HepG2 (cell line): ENCODE measurements around the gene NCBP2. TPM values are rescaled to one million over a fixed set of nuclear protein-coding genes. Genes with fewer than 3 reads are reported as not detected.

Experiments
- ARID2 ChIP-seq: sonication (generic); formaldehyde crosslinking; IDR thresholded peaks from 2 replicates; pipeline ENCODE4 v1.8.1; 2022; ENCODE audit warnings: mild to moderate bottlenecking, missing genetic modification reagents, borderline replicate concordance
- FOXJ3 ChIP-seq: sonication (generic); formaldehyde crosslinking; IDR thresholded peaks from 2 replicates; pipeline ENCODE4 v1.4.0; 2020; ENCODE audit warnings: missing genetic modification reagents, mild to moderate bottlenecking, borderline replicate concordance
- HDAC1 ChIP-seq: sonication (generic); formaldehyde crosslinking; IDR thresholded peaks from 2 replicates; pipeline ENCODE4 v1.5.1; 2020; ENCODE audit warnings: mild to moderate bottlenecking, missing genetic modification reagents
- KDM1A ChIP-seq: IDR thresholded peaks from 2 replicates; pipeline ENCODE4 v1.6.1; 2016; ENCODE audit warnings: missing compliant biosample characterization
- NONO ChIP-seq, 2 experiments: fragments of 450-650 bp in 1 of 2; sonication (generic) in 1 of 2; formaldehyde crosslinking in 1 of 2; IDR thresholded peaks in 1 of 2; conservative IDR thresholded peaks in 1 of 2; 2 replicates each; pipeline versions ENCODE4 v1.6.1 to v1.8.0; 2017 to 2022; ENCODE audit warnings: mild to moderate bottlenecking in 1 of 2, missing genetic modification reagents in 1 of 2, moderate library complexity in 1 of 2
- REL ChIP-seq: sonication (generic); formaldehyde crosslinking; conservative IDR thresholded peaks from 2 replicates; pipeline ENCODE4 v1.8.0; 2022; ENCODE audit warnings: mild to moderate bottlenecking, missing genetic modification reagents, moderate library complexity
- REPIN1 ChIP-seq: sonication (generic); formaldehyde crosslinking; IDR thresholded peaks from 2 replicates; pipeline ENCODE4 v1.8.0; 2022; ENCODE audit warnings: missing genetic modification reagents, low read depth, mild to moderate bottlenecking, borderline replicate concordance
- RORA ChIP-seq: sonication (generic); formaldehyde crosslinking; IDR thresholded peaks from 2 replicates; pipeline ENCODE4 v1.5.0; 2020; ENCODE audit warnings: mild to moderate bottlenecking, missing genetic modification reagents, moderate library complexity
- TCF7L2 ChIP-seq: IDR thresholded peaks from 2 replicates; pipeline ENCODE4 v1.6.1; 2011; ENCODE audit warnings: mild to moderate bottlenecking, low read depth, low read length, moderate library complexity
- TOPORS ChIP-seq: sonication (generic); formaldehyde crosslinking; IDR thresholded peaks from 2 replicates; pipeline ENCODE4 v1.8.0; 2023; ENCODE audit warnings: mild to moderate bottlenecking, missing genetic modification reagents
- ZBTB1 ChIP-seq: sonication (generic); formaldehyde crosslinking; IDR thresholded peaks from 2 replicates; pipeline ENCODE4 v1.4.0; 2020; ENCODE audit warnings: missing genetic modification reagents, borderline replicate concordance
- ZNF124 ChIP-seq: sonication (generic); formaldehyde crosslinking; IDR thresholded peaks from 2 replicates; pipeline ENCODE4 v1.4.0; 2020; ENCODE audit warnings: missing genetic modification reagents
- ZNF441 ChIP-seq: sonication (generic); formaldehyde crosslinking; IDR thresholded peaks from 2 replicates; pipeline ENCODE4 v1.7.0; 2021; ENCODE audit warnings: missing genetic modification reagents, borderline replicate concordance
- ZNF446 ChIP-seq: sonication (generic); formaldehyde crosslinking; IDR thresholded peaks from 2 replicates; pipeline ENCODE4 v1.5.0; 2020; ENCODE audit warnings: mild to moderate bottlenecking, missing genetic modification reagents
- ZNF510 ChIP-seq: sonication (generic); formaldehyde crosslinking; IDR thresholded peaks from 2 replicates; pipeline ENCODE4 v1.4.0; 2020; ENCODE audit warnings: low read depth, mild to moderate bottlenecking, missing genetic modification reagents
- ZNF781 ChIP-seq: sonication (generic); formaldehyde crosslinking; IDR thresholded peaks from 2 replicates; pipeline ENCODE4 v1.5.1; 2020; ENCODE audit warnings: borderline replicate concordance, mild to moderate bottlenecking, missing genetic modification reagents; ENCODE audit errors: not compliant biosample characterization
- polyA plus RNA-seq, 8 experiments: library from polyadenylated mRNA; depleted of rRNA in 3 of 8; stranded (reverse) in 7 of 8; unstranded in 1 of 8; fragments of >200 nt; fragmentation: Illumina TruSeq in 4 of 8; extraction: Trizol in 4 of 8; gene quantifications; 2 replicates each; pipeline versions ENCODE4 v1.2.1 to v1.2.3, GENCODE V29; 2011 to 2016; ENCODE audit warnings: low read depth in 4 of 8, missing spikeins in 1 of 8, mixed read lengths in 1 of 8; ENCODE audit not compliant: insufficient read depth in 1 of 8
- total RNA-seq, 5 experiments: library from RNA; depleted of rRNA; stranded (reverse); fragments of >200 nt; fragmentation: Illumina TruSeq; extraction: Trizol; gene quantifications; 2 replicates each; pipeline ENCODE4 v1.2.3, GENCODE V29; 2016; ENCODE audit warnings: low read depth in 1 of 5
- TF ChIP-seq, protein P1 (sequence below): sonication (generic); formaldehyde crosslinking; IDR thresholded peaks from 2 replicates; pipeline ENCODE4 v1.5.0; 2020; ENCODE audit warnings: mild to moderate bottlenecking, missing genetic modification reagents, borderline replicate concordance
- TF ChIP-seq, protein P2 (sequence below): sonication (generic); formaldehyde crosslinking; IDR thresholded peaks from 2 replicates; pipeline ENCODE4 v1.5.0; 2020; ENCODE audit warnings: missing genetic modification reagents
- TF ChIP-seq, protein P3 (sequence below): sonication (generic); formaldehyde crosslinking; IDR thresholded peaks from 2 replicates; pipeline ENCODE4 v1.8.1; 2023; ENCODE audit warnings: mild to moderate bottlenecking, moderate library complexity, missing genetic modification reagents

NCBP2 gene
- total and polyA plus RNA-seq, 2 of the 13 experiments (the other 11 are each of a cell fraction or from before 2014, with no cell fraction given): 58.7 to 95.5 TPM

DNA sequence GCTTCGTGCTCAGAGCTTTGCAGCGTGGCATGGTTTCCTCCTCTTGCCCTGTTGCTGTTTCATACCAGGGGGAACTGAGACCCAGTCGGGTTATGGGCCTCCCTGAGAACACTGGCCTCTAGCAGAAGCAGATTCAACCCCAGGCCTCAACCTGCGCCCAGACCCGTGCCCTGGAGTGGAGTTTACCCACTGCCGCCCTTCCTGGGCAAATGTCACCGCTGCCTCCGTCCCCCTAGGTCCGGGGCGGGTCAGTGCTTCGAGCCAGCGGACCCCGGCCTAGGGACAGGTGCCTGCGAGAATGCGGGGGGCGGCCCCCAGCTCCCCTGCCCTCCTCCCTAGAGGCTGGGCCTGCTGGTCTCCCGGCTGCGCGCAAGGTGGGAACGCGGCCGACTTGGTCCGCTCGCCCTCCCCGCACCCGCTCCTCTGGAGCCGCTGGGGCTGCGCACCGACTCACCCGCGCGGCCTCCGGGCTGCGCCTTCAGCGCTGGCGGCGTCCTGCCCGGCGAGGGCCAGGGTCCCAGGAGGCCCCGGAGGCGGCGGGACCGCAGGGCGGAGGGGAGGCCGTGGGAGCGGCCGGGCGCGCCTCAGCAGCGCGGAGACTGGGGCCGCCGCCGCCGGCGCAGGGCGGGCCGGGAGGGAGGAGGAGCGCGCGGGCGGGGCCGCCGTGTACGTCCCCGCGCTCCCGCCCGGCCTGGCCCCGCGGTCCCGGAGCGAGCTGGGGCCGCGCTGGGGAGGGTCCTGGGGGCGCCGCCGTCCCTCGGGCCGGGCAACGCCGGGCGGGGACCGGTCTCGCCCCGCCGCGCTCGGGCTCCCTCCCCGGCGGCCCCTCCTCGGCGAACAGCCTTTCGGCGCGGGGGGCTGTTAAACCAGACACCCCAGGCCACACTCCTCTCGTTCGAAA is 26.2 kb upstream of the NCBP2 start, which contains the start of gene PIGZ (continued):
- TF ChIP-seq, protein P1, sequence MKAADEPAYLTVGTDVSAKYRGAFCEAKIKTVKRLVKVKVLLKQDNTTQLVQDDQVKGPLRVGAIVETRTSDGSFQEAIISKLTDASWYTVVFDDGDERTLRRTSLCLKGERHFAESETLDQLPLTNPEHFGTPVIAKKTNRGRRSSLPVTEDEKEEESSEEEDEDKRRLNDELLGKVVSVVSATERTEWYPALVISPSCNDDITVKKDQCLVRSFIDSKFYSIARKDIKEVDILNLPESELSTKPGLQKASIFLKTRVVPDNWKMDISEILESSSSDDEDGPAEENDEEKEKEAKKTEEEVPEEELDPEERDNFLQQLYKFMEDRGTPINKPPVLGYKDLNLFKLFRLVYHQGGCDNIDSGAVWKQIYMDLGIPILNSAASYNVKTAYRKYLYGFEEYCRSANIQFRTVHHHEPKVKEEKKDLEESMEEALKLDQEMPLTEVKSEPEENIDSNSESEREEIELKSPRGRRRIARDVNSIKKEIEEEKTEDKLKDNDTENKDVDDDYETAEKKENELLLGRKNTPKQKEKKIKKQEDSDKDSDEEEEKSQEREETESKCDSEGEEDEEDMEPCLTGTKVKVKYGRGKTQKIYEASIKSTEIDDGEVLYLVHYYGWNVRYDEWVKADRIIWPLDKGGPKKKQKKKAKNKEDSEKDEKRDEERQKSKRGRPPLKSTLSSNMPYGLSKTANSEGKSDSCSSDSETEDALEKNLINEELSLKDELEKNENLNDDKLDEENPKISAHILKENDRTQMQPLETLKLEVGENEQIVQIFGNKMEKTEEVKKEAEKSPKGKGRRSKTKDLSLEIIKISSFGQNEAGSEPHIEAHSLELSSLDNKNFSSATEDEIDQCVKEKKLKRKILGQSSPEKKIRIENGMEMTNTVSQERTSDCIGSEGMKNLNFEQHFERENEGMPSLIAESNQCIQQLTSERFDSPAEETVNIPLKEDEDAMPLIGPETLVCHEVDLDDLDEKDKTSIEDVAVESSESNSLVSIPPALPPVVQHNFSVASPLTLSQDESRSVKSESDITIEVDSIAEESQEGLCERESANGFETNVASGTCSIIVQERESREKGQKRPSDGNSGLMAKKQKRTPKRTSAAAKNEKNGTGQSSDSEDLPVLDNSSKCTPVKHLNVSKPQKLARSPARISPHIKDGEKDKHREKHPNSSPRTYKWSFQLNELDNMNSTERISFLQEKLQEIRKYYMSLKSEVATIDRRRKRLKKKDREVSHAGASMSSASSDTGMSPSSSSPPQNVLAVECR (CRISPR knock-in tag): peak; percentile 47; the same call in 1 of the 2 replicates
- 0 out of 2 replicates have a peak, but pooled peaks have one; percentile 48 for TF ChIP-seq TOPORS
- peak; percentile 33; the same call in 1 of the 2 replicates for TF ChIP-seq ZNF446
- 0 out of 2 replicates have a peak, but pooled peaks have one; percentile 45 for TF ChIP-seq REPIN1
- TF ChIP-seq ZNF510 (CRISPR knock-in tag): peak; percentile 79; the same call in 1 of the 2 replicates
- TF ChIP-seq ARID2 (CRISPR knock-in tag): 0 out of 2 replicates have a peak, but pooled peaks have one; percentile 70
- peak; percentile 48; the same call in 1 of the 2 replicates for TF ChIP-seq ZNF441 (CRISPR knock-in tag)
- no peak for TF ChIP-seq NONO (IDR thresholded peaks at IDR 0.05)
- TF ChIP-seq NONO (CRISPR knock-in tag; conservative IDR thresholded peaks at IDR 0.05): peak; percentile 56
- peak; percentile 47; the same call in 1 of the 2 replicates for TF ChIP-seq ZBTB1
- TF ChIP-seq REL (CRISPR knock-in tag): 0 out of 2 replicates have a peak, but pooled peaks have one; percentile 10
- TF ChIP-seq FOXJ3 (CRISPR knock-in tag): no peak
- TF ChIP-seq KDM1A (CRISPR knock-in tag): no peak
- no peak for TF ChIP-seq HDAC1 (CRISPR knock-in tag)
- TF ChIP-seq, protein P2, sequence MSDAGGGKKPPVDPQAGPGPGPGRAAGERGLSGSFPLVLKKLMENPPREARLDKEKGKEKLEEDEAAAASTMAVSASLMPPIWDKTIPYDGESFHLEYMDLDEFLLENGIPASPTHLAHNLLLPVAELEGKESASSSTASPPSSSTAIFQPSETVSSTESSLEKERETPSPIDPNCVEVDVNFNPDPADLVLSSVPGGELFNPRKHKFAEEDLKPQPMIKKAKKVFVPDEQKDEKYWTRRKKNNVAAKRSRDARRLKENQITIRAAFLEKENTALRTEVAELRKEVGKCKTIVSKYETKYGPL (CRISPR knock-in tag): no peak
- TF ChIP-seq RORA (CRISPR knock-in tag): 0 out of 2 replicates have a peak, but pooled peaks have one; percentile 27
- TF ChIP-seq, protein P3, sequence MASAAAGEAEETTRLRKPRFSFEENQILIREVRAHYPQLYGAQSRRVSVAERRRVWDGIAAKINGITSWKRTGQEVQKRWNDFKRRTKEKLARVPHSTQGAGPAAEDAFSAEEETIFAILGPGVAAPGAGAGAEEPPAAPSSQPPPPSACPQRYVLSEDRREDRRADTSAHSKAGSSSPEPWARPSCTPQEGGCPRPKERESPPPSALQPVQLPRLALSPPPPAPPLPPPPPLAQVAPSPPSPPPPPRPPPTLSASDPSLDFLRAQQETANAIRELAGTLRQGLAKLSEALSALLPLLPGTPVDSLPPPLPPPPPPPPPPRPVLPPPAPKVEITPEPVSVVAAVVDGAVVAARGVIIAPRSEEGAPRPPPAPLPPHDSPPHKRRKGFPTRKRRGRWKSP (CRISPR knock-in tag): 0 out of 2 replicates have a peak, but pooled peaks have one; percentile 60
- no peak for TF ChIP-seq ZNF124 (CRISPR knock-in tag)
- no peak for TF ChIP-seq ZNF781
- TF ChIP-seq TCF7L2: no peak
